Ramos (cell line): ENCODE data around the gene VSIG10L.

Experiments used
- in situ Hi-C: fragments of 300-500 bp; cut with MboI; formaldehyde crosslinking; loops from one replicate; pipeline ENCODE4 v1.14.3; 2022; ENCODE audit warnings: low sequenced_read_pairs; ENCODE audit not compliant: unreplicated experiment

VSIG10L gene

DNA sequence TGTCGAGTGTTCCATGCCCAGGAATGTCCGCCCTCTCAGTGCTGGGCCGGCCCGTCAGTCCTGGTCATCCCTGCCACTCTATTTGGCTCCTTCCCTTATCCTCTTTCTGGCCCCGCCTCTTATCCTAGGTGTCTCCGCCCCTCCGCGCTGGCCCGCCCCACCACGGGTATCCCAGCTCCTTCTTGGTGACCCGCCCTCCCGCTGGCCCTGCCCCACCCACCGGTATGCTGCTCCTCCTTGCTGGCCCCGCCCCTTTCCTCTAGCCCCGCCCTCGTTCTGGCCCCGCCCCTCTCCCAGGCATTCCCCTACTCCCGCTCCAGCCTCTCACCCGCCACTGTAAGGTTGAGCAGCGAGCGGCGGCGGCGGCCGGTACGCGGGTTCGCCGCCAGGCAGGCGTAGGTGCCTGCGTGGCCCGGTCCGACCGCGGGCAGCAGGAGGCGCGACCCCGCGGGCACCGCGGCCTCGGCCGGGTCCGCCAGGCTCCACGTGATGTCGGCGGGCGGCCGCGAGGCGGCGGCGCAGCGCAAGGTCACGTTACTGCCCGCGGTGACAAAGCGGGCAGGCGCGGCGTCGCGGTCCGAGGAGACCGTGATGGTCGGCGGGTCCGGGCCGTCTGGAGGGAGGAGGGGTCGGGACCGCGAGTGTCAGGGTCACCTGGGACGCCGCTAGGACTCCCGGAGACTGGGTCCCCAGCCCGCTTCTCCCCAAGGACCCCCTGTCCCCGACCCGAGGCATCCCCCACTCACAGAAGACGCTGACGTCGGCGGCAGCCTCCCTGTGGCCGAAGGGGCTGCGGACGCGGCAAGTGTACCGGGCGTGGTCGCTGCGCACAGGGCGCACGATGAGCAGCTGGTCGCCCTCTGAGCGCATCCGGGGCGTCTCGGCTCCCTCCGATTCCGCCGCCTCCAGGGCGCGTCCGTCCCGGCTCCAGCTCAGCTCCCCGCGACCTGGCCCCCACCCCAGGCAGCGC, 2.0 kb downstream of the VSIG10L start:
- in situ Hi-C loops = loop anchor here (5.0 kb wide), 1 partner anchor 97 kb away; no protein-coding TSS in a partner anchor

DNA sequence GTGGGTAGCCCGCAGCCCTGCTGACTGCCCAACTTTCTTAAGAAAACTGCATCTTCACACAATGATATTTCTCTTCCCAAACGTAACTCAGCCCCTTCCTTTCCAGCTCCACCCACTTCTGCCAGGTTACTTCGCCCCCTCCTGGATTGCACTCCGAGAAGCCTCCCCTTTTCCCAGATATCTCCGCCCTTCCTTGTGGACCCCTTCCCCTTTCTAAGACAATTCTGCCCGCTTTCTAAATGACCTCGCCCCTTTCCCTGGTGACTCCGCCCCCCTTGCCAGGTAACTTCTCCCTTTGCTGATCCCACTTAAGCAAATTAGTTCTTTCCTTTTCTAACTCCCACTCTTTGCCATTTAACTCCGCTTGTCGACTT, 2.6 kb downstream of the VSIG10L start:
- in situ Hi-C loops = loop anchor here (5.0 kb wide), 1 partner anchor 98 kb away; no protein-coding TSS in a partner anchor

DNA sequence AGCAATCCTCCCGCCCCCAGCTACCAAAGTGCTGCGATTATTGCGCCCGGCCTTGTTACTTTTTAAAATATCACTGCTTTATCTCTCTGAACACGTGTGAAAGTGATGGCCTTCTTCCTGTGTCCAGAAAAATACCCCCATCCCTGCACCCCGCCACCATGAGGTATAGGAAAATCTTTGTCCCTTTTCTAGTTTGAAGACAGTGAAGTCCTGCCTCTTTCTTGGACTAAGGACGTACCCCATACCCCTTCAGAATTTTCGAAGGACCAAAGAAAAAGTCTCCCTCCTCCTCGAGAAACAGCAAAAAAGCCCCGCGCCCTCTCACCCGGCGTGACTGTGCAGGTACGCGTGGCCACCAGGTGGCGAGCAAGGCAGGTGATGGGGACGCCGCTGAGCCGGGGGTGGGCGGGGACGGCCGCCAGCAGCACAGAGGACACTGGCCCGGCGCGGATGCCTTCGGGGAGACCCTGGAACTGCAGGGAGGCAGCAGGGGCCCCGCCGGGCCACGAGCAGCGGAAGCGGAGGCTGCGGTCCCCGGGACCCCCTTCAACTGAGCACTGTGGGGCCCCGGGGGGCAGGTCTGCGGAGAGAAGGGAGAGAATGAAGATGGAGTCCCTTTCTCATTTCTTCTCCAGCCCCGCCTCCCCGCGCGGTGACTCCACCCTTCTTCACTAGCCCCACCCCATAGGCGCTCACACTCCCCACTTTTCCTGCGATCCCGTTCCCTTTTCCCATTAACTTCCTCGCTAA, 3.2 kb downstream of the VSIG10L start:
- in situ Hi-C loops = loop anchor here (5.0 kb wide), 1 partner anchor 99 kb away; no protein-coding TSS in a partner anchor

DNA sequence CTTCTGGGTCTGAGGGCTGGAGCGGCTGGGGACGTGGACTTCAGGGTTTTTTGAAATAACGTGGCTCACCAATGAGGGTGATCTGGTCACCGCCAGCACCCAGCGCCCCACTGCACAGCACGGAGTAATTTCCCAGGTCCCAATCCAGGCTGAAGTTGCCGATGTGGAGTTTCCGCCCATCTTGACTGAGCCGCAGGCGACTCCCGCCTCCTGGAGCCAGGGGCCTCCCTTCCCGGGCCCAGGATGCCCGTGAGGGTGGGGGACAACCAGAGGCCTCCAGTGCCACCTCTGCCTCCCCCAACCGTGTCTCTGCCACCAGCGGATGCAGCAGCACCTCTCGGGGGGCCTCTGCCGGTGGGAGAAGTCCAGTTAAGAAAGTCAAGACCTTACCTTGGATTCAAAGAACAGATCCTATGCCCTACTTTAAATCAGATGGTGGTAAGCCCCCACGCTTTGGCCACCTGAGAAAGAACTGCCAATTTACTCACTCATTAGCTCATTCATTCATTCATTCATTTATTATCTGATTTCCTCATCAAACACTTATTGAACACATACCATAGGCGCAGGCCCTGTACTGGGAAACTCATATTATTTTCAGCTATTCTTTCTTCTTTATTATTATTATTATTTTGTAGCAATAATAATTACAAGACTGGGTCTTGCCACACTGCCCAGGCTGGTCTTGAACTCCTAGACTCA, 3.9 kb downstream of the VSIG10L start:
- in situ Hi-C loops = loop anchor here (5.0 kb wide), 1 partner anchor 99 kb away; no protein-coding TSS in a partner anchor

DNA sequence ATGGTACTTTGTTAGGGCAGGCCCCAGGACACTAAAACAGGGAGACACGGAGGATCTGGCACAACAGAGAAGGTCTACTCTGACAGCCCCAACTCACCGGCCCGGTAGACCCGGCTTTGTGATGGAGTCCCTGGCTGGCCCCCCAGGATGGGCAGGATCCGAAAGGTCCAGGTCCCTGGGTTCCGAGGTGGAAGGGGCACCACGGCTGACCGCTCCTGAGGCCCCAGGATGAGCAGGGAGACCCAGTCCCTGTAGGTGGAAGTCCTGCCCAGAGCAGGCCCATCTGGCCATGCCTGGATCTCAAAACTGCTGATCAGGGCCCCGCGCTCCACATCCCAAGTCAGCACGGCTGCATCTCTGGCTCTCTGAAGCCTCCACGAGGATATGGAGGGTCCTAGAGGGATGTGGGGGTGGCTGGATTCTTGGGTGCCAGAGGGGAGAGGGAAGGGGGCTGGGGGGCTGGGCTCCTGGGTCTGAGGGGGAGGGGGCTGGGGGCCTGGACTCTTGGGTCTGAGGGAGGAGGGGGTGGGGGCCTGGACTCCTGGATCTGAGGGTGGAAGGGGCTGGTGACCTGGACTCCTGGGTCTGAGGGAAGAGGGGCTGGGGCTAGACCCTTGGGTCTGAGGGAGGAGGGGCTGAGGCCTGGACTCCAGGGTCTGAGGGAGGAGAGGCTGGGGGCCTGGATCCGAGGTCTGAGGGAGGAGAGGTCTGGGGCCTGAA, 4.6 kb downstream of the VSIG10L start:
- in situ Hi-C loops = loop anchor here (5.0 kb wide), 1 partner anchor 100 kb away; no protein-coding TSS in a partner anchor

DNA sequence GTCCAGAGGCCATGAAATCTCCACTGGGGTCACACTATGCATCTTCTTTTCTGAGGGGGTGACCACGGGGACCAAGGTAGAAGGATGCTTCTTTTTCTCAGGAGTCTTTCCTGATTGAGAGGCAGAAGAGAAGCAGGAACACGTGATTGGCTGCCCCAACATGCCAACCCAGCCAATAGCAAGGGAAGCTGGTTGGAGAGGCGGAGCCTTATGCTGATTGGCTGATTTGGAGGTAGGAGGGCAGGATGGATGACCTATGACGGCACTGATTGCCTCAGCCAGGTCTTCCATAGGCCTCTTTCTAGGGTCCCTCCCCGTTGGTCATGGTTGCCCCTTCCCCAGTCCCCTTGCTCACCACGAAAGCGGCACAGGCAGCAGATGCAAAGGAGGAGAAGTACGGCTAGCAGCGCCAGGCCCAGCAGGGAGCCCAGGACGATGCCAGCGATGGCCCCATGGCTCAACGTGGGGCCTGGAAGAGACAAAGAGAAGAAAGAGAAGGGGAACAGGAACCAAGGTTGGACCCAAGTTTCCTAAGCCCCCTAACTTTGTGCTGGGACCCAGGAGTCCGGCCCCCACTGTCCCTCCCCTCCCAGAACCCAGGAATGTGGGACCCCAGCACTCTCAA, 8.0 kb downstream of the VSIG10L start:
- in situ Hi-C loops = no loop called here

DNA sequence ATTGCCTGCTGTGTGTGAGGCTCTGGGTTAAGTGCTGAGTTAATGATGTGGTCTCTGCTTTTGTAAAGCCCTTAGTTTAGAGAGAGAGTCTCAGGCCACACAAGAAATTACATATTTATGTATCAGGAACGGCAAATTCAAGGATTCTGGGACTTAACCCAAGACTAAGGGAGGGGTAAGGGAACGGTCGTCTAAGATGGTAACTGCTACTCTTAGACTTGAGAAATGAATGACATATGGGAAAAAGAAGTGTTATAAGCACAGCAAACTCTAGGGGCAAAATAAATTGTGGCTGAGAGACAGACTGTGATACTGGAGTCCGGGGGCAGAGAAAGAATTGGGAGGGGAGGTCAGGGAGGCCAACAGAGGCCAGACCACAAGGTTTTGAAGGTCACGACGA, 10.2 kb downstream of the VSIG10L start:
- in situ Hi-C loops = no loop called here

DNA sequence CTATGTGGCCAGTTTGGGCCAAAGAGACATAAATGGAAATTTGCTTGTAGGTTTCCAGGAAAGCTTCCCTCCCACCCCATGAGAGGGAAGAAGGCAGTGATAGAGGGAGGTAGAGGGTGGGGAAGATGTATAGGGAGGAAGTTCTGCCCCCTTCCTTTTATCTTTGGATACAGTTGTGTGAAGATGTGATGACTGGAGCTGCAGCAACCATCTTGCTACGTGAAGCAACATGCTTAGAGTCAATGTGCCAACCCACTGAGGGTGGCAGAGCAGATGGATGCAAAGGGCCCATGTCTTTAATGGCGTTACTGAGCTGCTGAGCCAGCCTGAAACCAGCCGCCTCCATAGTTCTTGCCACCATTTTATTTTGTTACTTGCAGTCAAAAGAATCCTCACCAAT, 10.7 kb downstream of the VSIG10L start:
- in situ Hi-C loops = no loop called here

DNA sequence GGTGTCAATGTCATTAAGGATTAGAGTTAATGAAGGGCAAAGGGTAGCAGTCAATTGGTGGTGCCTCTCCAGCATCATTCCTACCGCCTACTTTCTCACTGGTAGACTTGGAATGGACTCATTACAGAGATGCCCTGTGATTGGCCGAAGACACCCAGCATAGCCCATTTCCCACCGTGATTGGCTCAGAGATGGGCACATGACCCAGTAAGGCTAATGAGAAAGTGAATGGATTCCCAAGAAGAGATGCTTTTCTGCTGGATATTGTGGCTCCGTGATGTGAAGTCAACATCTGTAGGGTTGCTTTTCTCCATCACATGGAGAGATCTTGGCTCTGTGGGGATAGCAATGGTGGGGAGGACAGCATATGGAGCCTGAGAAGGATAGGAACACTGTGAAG, 11.6 kb downstream of the VSIG10L start:
- in situ Hi-C loops = no loop called here

DNA sequence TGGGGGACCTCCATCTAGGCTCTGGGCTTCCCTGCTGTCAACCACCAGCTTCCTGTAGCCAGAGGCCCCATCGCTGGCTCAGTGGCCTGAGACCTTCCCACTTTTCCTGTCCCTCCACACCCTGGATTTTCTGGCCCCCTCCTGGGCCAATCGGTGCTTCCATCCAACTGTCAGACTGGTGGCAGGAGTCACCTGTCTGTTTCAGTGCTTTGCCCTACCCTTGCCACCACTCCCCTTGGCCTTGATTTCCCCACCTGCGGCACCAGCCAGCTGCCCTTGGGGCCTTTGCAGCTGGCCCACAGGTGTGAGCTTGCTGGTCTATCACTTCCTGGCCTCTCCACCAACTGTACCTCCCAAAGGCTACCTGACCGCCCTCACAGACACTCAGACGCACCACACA, 12.5 kb downstream of the VSIG10L start:
- in situ Hi-C loops = no loop called here

DNA sequence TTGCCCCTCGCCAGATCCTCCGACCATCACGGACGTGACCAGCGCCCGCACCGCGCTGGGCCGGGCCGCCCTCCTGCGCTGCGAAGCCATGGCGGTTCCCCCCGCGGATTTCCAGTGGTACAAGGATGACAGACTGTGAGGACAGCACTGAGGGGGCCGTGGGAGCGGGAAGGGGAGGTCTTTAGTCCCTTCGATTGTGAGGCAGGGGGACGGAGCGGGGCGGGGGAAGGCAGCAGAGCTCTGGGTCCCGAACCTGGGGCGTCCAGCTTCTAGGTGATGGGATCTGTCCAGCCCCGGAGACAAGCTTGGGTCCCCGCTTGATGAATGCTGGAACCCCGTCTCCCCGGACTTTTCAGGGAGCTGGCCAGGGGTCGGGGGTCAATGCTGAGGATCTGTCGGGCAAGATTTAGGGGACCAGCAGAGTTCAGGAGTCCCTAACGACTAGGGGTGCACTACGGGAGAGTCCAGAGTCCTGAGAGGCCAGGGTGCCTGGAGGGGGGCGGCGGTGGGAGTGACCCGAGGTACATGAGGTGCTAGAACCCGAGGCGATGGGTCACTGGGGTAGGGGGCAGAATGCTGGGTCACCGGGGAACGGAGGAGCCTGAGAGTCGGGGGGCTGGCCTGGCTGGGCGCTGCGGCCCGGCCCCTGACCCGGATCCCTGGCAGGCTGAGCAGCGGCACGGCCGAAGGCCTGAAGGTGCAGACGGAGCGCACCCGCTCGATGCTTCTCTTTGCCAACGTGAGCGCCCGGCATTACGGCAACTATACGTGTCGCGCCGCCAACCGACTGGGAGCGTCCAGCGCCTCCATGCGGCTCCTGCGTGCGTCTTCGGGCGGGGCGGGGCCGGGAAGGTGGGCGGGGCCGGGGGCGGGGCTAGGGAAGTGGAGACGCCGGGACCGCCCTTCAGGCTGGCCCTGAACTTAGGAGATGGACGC, 14.6 kb downstream of the VSIG10L start:
- in situ Hi-C loops = no loop called here

DNA sequence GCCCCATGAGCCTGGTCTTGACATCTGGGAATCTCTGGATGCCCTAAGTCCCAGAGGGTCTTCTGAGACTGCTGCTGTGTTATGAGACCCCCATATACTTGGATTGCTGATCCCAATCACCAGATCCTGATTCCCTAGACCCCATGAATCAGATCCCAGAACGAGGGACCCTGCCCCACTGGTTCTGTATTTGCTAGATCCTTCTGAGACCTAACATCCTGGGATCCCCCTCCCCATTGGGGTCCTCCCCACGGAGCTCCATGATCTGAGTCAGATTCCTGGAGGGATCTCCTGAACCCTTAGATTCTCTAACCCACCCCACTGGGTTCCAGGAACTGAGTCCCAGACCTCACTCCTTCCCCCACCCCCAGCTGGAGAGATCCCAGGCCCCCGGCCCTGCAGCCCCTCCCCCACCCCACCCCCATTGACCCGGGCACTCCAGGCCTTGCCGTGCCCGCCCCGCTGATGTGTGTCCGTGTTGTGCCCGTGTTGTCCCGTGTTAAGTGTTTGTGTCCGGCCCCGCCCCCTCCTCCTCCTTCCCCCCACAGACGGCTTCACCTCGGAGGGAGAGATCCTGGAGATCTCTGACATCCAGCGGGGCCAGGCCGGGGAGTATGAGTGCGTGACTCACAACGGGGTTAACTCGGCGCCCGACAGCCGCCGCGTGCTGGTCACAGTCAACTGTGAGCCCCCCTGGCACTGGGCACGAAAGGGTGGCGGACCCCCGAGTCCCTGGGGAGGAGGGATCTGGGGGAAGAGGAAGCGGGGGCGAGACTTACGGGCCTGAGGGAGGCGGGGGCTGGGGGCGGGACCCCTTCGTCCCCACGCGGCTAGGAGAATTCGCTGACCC, 15.5 kb downstream of the VSIG10L start:
- in situ Hi-C loops = no loop called here

DNA sequence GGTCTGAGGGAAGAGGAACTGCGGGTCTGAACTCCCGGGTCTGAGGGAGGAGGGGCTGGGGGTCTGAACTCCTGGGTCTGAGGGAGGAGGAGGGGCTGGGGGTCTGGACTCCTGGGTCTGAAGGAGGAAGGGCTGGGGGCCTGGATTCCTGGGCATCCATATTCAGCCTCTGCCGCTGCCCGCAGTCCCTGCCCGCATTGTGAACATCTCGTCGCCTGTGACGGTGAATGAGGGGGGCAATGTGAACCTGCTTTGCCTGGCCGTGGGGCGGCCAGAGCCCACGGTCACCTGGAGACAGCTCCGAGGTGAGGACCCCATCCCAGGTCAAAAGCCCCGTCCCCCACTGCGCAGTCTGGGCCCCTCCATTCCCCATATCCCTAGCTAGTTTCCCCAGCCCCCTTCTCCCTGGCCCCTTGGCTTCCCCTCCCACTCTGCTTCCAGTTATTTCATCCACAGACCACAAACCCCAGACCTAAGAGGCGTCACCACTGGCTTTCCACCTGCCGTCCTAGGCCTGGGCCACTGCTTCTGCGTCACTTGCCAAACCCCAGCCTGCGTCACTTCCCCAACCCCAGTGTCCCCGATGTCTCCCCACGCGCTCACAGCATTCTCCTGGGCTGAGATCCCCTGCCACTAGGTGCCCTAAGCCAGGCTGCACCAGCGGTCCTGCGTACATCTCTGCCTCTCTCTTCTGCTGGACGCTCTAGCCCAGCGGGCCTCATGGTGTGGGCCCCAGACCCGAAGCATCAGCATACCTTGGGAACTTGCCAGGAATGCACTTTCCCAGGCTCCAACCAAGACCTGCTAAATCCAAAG, 16.6 kb downstream of the VSIG10L start:
- in situ Hi-C loops = no loop called here

DNA sequence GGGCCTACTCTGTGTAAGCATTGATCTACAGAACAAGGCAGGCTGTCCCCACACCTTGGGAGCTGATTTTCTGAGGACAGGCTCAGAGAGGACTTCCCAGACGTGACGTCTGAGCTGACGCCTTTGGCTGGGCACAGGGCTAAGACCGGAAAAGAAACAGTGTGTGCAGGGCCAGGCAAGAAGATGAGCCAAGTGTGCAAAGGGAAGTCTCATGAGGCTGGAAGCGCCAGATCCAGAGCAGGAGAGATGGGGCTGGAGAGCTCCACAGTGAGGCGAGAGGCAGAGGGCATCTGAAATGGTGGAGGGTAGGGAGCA, 17.8 kb downstream of the VSIG10L start:
- in situ Hi-C loops = no loop called here

DNA sequence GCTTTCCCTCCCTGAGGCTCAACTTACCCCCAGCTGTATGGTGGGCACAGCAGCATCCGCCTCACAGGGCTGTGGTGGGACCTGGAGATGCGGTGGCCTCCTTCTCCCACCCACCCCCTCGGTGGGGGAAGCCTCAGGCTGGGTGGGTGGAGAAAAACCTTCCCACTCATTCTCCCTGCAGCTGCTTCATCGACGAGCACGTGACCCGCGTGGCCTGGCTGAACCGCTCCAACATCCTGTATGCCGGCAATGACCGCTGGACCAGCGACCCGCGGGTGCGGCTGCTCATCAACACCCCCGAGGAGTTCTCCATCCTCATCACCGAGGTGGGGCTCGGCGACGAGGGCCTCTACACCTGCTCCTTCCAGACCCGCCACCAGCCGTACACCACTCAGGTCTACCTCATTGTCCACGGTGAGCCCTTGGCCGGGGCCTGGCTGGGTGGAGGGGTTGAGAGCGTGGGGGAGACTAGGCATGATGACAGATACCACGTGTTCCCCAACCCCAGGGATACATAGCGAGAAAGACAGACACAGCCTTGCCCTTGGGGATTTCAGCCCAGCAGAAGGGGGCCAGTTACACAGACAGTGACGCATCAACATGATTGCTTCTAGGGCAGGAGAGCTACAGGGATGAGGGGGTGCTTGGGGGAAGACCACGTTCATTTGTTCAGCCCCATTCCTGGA, 18.3 kb downstream of the VSIG10L start:
- in situ Hi-C loops = no loop called here

DNA sequence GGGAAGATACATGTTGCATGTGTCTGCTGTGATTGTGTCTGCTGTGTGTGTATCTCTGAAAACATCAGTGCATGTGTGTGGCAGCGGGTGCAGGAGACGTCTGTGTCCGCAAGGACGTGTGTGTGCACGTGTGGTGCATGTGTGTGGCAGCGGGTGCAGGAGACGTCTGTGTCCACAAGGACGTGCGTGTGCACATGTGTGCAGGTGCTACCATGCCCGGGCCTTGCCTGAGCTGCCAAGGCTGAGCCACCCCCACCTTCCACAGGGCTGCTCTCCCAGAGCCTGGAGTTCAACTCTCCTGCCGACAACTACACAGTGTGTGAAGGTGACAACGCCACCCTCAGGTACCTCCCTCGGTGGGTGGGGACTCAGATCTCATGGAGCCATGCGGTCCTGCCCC, 20.1 kb downstream of the VSIG10L start:
- in situ Hi-C loops = no loop called here
